GM12891 (cell line): ENCODE data around the gene FBXL17.

Experiments
- POLR2A ChIP-seq: IDR thresholded peaks from 2 replicates; pipeline ENCODE4 v1.6.1; 2011; ENCODE audit warnings: low read depth, low read length, control low read depth
- POLR2AphosphoS5 ChIP-seq: IDR thresholded peaks from 2 replicates; pipeline ENCODE4 v1.6.1; 2011; ENCODE audit warnings: low read depth, low read length, control low read depth
- SPI1 ChIP-seq: IDR thresholded peaks from 2 replicates; pipeline ENCODE4 v1.6.1; 2011; ENCODE audit warnings: low read depth, low read length, control low read depth
- TAF1 ChIP-seq: IDR thresholded peaks from 2 replicates; pipeline ENCODE4 v1.6.1; 2011; ENCODE audit warnings: low read depth, low read length, control low read depth

DNA sequence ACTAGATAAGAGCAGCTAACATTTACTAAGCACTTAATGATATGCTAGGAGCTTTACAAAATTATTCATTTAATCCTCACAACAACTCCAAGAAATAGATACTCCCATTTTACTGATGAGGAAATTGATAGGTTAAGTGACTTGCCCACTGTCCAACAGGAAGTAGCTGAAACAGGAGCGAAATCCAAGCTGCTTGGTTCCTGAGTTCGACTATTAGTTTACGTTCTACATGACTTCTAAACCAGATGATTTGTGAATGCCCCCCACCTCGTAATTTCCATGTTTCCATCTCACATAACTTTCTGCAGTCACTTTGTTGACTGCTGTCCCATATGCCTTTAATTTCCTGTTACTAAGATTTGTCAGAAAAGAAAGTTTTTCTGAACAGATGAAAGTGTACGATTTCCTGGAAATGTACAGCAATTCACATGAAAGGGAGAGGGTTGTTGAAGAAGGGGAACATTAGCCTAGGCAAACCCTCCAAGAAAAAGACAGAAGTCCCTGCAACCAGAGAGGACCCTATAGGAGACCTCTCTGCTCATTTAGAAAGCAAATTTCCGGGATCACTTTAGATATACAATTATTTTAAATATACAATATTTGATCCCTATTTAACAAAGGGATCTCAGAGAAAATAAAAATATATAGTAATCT, 432.1 kb downstream of the FBXL17 start:
- TF ChIP-seq POLR2A (no peak), TAF1 (no peak), POLR2AphosphoS5 (no peak), SPI1 (no peak)
